LNCAP (cell line): ENCODE results near the gene CFAP20.

Experiments
- TF ChIP-seq, protein P1 (sequence below): fragments of 450-650 bp; IDR thresholded peaks from 2 replicates; pipeline ENCODE4 v1.5.1; 2017; ENCODE audit warnings: mild to moderate bottlenecking

The CFAP20 gene

GRCh38 chr16:58114827-58115825 lies 14.1 kb downstream of the CFAP20 start:
- TF ChIP-seq, protein P1, sequence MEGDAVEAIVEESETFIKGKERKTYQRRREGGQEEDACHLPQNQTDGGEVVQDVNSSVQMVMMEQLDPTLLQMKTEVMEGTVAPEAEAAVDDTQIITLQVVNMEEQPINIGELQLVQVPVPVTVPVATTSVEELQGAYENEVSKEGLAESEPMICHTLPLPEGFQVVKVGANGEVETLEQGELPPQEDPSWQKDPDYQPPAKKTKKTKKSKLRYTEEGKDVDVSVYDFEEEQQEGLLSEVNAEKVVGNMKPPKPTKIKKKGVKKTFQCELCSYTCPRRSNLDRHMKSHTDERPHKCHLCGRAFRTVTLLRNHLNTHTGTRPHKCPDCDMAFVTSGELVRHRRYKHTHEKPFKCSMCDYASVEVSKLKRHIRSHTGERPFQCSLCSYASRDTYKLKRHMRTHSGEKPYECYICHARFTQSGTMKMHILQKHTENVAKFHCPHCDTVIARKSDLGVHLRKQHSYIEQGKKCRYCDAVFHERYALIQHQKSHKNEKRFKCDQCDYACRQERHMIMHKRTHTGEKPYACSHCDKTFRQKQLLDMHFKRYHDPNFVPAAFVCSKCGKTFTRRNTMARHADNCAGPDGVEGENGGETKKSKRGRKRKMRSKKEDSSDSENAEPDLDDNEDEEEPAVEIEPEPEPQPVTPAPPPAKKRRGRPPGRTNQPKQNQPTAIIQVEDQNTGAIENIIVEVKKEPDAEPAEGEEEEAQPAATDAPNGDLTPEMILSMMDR = no peak

DNA sequence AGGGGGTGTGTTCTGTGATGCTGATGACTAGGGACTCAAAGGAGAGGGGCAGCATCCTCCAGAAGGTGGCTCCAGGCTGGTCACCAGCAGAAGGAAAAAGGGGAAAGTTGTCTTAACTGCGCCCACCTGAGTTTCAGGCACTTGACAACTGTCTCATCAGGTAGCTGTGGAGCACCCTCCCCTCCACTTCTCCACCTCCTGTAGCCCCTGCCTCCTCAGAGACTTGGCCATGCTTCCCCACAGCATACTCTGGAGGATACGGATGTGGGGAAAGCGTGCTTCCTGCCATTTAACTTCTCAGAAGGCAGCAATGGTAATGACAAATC lies 17.9 kb downstream of the CFAP20 start:
- TF ChIP-seq, protein P1 = no peak

DNA sequence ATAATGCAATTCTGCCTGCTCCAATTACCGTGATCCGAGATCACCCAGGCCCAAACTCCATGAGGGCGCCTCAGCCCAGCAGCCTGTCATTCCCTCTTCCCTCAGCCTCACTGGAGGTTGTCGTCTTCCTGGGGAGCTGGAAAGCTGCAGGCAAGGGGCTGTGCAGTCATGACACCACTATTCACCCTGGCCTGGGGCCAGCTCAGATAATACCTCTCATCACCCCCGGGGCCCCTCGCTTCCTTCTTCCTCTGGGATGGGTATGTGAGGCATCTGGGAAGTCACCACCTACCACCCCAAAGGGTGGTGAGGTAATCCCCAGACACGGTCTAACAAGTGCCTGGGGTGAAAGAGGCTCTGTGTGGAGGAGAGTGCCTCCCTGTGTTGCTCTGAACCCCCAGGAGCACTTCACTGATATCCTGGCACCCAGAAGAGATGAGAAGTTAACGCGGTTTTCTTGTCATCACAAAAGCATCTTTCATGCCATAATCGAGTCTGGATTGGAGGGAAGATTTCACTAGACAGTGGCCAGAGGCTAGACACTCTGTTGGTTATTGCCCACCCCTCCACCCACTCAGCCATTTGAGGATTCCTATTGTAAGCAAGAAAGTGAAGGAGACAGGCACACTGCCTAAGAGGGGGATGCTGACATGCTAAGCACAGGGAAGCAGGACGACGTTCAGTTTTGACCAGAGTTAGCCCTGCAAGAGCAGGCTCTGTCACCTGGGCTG lies 18.4 kb downstream of the CFAP20 start:
- TF ChIP-seq, protein P1 = no peak

DNA sequence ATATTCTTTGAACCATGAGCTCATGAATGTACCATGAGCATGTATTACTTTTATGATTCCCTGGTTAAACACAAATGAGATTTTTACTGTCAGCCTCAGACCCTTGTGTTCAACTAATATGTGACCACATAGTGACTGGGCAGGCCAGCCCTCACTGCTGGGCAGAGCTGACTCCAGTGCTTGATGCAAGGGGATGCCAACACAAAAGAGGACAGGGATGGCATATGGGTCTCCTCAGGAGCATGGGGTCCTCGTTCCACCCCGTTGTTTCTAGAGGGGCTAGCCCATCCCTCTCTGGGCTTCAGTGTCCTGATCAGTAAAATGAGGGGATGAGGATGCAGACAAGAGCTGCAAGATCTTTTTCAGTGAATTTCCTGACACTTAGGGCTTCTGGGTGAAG lies 19.3 kb downstream of the CFAP20 start:
- TF ChIP-seq, protein P1 = no peak

DNA sequence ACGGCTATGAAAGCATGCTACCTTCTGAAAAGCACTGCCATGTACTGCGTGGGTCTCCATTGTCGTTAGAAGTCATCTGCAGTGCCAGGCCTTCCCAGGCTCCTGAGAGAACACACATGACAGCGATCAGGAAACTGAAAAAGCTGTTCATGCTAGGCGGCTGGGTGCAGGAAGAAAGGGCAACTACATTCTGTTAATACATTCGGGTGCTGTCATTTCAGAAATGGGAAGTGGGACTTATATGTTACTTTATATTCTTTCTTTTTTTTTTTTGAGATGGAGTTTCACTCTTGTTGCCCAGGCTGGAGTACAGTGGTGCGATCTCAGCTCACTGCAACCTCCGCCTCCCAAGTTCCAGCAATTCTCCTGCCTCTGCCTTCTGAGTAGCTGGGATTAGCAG lies 19.9 kb downstream of the CFAP20 start:
- TF ChIP-seq, protein P1 = no peak

GRCh38 chr16:58107709-58108108 lies 21.5 kb downstream of the CFAP20 start:
- TF ChIP-seq, protein P1 = no peak

- TF ChIP-seq, protein P1 = no peak
These were observed 22.0 kb downstream of the CFAP20 start for GRCh38 chr16:58107228-58107627.
